Stimulated activated CD4-positive, alpha-beta T cell treated with anti-CD3 and anti-CD28 coated beads, Interleukin-12 subunit alpha, Interleukin-12 subunit beta, amount 100 ng/mL, for 4 hours (primary cell): ENCODE results near the gene YIF1A.
"Not testable (repeated sequence)": the region's sequence is repeated elsewhere in the genome, so short reads cannot be mapped to it uniquely, and the experiment has no call there.

Experiments
- DNase-seq: peaks from one replicate; pipeline ENCODE4 v3.0.0-alpha.2; 2020

Gene YIF1A

GRCh38 chr11:66325263-66325671 lies 36.3 kb upstream of the YIF1A start:
- DNase-seq: no peak

DNA sequence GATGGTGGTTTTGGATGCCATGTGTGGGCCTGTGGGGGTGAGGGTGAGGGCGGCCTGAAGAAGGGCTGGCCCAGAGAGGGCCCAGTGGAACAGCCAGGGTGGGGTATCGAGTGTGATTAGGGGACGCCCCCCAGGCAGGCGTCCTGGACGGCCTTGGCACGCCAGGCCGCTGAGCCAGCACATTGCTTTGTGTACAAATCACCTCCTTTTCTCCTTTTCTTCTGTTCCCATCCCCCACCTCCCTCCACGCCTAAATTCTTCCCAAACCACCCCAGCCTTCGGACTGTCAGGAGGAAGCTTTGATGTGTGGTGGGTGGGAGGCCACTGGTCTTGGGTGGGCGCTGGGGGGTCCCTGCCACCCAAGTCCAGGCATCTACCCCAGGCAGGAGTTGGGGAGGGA lies 35.7 kb upstream of the YIF1A start:
- no peak for DNase-seq

- DNase-seq: no peak
These were observed 34.7 kb upstream of the YIF1A start for GRCh38 chr11:66323684-66324083.

GRCh38 chr11:66322732-66323427 lies 33.9 kb upstream of the YIF1A start:
- no peak for DNase-seq

GRCh38 chr11:66321606-66322005 lies 32.7 kb upstream of the YIF1A start:
- DNase-seq: no peak

DNA sequence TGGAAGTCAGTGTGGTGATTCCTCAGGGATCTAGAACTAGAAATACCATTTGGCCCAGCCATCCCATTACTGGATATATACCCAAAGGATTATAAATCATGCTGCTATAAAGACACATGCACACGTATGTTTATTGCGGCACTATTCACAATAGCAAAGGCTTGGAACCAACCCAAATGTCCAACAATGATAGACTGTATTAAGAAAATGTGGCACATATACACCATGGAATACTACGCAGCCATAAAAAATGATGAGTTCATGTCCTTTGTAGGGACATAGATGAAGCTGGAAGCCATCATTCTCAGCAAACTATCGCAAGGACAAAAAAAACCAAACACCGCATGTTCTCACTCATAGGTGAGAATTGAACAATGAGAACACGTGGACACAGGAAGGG lies 31.8 kb upstream of the YIF1A start:
- DNase-seq: not testable (repeated sequence)

- not testable (repeated sequence) for DNase-seq
These were observed 31.3 kb upstream of the YIF1A start for GRCh38 chr11:66320289-66320688.

- no peak for DNase-seq
These were observed 29.6 kb upstream of the YIF1A start for GRCh38 chr11:66318600-66318970.

DNA sequence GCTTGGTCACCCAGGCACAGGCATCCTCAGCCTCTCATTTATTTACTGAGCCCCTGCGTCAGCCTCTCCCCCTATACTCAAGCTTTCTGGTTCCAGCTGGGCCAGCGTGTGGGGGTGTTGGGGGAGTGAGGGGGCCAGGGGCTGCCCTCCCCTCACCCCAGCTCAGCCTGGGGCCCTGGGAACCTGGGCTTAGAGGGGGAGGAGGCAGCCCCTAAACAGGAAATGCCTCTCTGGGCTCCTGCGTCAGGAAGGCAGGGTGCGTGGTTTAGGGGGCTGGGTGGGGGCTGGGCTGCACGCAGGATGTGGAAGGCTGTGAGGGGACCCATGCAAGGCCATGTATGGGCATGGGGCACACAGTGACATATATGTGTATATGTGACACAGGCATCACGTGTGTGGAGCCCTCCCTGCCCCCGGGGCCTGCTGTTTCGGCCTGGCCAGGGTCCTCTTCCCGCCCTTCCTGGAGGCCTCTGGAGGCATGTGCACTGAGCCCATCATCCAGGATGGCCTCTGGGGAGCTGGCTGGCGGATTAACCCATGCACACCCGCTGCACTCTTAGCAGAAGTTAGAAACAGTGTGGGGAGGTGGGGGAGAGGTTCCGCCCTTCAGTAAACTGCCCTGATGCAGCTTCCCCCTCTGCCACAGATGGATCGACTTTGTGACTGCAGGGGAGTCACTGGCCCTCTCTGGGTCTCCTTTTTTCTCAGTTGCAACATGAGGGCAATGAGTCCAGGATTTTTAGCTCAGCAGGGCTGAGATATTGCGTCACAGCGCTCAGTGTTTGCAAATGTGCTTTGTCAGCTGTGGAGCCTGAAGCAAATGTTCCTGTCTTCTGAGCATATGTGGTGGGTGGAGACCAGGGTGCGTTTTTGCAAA lies 29.0 kb upstream of the YIF1A start:
- no peak for DNase-seq

DNA sequence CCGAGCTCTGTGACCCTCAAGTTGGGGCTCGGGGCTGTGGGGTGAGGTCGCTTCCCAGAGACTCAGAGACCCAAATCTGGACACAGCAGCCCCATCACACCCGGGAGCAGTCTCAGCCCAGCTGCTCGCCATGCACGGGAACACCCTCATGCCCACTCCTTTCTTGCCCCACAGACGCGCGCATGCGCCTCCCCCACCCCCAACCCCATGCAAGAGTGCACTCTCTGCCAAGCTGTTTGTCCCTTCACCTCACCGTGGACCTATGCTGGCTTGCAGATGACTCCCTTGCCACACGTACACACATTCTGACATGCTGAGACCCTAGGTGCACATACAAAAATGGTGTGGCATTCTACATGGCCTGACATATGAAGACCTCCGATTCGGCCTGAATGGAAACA lies 28.4 kb upstream of the YIF1A start:
- DNase-seq: no peak

- no peak for DNase-seq
These were observed 27.9 kb upstream of the YIF1A start, which contains the start of gene CD248 for GRCh38 chr11:66316849-66317251. CD248 (minus strand) TSS chr11:66317044; CDS start chr11:66317027, 17 bp downstream.

DNA sequence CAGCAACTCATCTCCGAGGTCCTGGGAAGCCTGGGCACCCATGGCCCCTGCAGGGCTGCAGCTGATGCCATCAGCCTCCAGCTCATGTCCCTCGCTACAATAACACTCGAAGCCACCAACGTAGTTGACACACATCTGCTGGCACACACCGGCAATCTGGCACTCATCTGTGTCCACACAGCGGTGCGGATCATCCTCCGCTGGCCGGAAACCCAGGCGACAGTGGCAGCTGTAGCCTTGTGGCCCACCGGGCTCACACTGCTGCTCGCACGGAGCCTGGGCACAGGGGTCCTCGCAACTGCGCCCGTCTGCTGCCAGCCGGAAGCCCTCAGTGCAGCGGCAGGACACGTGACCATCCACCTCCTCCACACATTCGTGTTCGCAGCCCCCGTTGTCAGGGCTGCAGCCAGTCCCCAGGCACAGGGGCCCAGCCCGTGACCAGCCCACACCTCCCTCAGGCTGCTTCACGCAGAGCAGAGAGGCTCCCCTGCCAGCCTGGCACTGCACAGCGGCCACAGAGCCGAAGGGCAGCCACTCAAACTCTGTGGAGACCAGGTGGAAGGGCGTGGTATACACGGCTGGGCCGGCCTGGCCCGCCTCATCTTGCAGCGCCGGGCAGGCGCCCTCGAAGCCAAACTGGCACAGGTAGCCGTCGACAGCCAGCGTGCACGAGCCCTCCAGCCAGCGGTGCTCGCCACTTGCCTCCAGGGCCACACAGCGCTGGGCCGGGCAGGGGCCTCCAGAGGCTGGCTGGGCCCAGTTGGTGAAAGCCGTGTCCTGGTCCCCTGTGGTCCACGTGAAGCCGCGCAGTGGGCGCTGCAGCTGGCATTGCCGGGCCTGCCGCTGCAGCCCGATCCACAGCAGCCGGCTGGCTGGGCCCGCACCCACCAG lies 27.2 kb upstream of the YIF1A start:
- no peak for DNase-seq

DNA sequence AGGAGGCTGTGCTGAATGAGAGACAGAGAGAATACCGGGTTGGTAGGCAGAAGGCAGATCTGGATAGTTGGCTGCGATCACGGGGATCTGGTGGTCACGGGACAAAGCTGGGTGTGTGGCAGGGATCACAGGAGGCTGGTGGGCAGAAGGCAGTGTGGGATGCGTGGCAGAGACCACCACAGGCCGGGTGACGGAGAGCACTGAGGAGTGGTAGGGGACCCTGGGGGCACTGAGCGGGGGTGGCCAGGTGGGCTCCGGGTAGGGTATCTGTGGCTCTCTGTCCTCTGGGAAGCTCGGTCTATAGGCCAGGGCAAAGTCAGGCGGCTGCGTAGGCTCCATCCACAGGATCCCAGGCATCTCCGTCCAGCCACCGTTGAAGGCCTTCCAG lies 26.5 kb upstream of the YIF1A start:
- DNase-seq: no peak

DNA sequence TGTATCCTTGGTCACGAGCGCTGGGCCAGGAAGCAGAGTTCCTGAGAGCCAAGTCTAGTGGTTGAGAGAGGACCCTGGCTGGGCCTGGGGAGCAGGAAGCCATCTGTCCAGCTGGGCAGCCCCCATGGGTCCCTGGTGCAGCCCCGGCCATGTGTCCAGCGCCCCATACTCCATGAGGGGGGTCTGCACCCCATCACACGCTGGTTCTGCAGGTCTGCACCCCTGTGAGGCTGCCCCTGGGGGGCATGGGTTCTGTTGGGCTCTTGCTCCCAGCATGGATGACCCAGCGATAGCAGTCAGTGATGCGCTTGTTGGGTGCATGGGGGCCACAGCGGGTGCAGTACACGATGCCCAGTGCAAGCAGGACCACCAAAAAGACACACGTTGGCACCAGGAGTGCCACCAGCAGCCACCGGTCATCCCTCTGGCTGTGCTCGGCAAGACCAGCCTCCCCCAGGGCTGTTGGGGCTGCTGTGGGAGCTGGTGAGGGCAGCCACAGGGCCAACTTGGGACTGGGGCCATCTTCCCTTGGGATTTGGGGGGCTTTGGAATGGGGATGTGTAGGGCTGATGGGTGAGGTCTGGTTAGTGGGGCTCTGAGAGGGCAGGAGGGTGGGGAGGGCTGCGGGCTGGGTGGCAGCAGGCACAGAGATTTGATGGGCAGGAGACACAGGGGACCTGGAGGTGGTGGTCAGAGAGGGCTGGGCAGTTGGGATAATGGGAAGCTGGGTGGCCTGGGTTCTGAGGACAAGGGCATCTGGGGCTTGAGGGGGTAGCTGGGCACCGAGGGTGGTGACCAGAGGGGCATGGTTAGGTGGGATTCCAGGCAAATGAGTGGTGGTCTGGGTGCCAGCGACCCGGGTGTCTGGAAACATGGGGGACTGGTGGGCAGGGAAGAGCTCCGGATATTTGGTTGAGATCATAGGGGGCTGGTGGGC lies 25.9 kb upstream of the YIF1A start:
- DNase-seq: no peak

DNA sequence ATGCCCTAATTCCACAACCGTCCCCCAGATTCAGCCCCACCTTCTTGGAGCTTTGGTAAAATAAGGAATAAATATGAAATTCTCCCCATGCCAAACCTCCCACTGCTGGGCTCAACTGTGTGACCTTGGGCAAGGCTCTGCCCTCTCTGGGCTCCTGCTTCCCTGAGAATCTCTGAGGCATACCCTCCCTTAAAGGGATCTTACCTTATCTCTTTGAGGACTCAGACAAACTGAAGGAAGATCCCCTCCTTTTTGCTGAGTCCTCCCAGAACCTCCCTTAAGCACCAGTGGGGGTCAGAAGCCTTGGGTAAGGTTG lies 25.2 kb upstream of the YIF1A start:
- no peak for DNase-seq

DNA sequence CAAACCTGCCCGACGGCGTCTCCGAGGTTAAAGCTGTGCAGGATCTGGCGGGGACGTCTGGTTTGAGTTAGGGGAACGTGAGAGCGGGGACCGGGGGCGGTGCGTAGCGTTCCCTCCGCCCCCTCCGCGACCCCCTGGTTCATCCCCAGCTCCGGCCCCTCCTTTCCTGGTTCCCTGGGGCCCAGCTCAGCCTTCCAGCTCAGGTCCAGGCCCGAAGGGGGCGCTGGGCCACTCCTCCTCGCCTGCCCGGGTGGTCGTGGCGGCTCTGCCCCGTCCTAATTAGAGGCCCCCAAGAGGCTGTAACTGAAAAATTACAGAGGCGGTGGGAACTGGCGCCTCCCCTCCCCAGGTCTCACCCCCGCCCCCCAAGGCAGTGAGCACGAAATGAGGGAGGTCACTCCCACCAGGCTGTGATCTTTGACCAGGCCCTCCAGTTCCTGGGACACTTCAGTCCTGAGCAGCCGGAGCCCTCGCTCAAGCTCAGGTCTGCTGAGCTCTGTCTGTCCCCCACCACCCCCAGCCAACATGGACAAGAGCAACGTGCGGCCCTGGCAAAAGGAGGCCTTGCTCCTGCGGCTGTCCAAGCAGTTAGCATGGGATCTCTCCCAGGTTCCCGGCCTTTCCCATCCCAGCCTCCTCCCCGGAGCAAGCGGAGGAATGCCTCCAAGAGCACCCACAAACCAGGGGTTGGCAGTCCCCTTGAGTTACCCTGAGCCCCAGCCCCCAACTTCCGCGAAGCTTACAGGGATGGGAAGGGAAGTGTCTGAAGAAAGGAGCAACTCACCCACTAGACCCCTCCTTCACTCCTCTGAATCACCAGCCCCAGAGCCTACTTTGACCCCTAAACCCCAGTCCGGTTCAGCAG lies 24.6 kb upstream of the YIF1A start:
- no peak for DNase-seq

DNA sequence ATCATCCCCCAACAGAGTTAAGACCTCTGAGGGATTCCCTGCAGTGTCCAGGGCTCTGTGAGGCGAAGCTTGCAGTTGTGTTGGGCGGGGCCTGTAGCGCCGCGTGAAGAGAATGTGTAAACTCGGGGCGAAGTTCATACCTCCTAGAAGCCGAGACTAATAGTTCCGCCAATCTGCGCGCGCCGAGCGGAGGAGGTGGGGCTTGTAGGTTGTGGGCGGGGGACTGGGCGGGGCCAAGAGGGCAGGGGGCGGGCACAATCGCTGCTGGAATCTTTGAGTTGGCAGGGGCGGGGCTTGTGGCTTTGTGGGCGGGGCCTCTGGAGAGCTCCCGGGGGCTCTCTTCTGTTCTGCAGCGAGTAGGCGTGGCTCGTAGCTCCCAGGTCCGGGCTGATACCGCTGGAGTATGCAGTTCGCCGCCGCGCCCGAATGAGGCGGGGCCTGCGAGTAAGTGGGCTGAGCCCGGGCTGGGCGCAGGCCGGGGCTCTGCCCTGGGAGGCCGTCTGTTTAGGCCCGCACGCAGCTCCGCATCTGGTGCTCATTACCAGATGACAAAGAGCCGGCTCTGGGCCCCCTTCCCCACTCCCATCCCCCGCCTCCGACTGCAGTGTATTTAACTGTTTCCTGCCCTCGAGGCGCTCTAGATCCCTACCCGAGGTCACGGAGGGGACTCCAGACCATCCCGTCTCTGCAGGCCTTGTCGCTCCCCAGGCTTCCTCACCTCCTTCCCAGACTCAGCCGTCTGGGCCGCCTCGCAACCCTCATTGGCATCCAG lies 23.8 kb upstream of the YIF1A start:
- DNase-seq: peak; percentile 98

GRCh38 chr11:66311965-66312548 lies 23.1 kb upstream of the YIF1A start:
- peak; percentile 96 for DNase-seq

GRCh38 chr11:66311470-66311964 lies 22.6 kb upstream of the YIF1A start:
- DNase-seq: no peak
